Erythroblast (primary cell): ENCODE measurements around the gene TMEM106C.

Source experiments
- GATA1 ChIP-seq: IDR thresholded peaks from 2 replicates; pipeline ENCODE4 v1.6.1; 2011; ENCODE audit warnings: low read depth, mild to moderate bottlenecking, control low read depth, low read length, moderate library complexity
- POLR2A ChIP-seq: IDR thresholded peaks from 2 replicates; pipeline ENCODE4 v1.6.1; 2011; ENCODE audit warnings: mild to moderate bottlenecking, low read length

DNA sequence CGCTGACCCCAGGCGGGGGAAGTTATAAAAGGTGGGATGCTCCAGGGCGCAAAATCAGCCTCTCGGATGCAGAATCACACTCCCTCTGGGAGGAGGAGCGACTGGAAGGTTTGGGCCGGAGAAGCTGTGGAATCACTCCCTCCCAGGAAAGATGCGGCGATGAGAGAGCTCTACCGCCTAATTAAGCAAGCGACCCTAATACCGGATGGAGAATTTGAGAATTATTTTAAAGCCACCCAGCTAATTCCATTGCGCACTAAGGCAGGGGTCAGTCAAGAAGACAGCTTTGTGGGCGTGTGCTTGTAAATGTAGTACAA, 39.0 kb downstream of the TMEM106C start:
- no peak for TF ChIP-seq POLR2A
- no peak for TF ChIP-seq GATA1
